Esophagus muscularis mucosa (tissue), 4 donors: ENCODE measurements around the gene KRT12. TPM values are rescaled to one million over a fixed set of nuclear protein-coding genes. Genes with fewer than 3 reads are reported as not detected.

ENCODE experiments used
- DNase-seq: peaks from one replicate; pipeline ENCODE4 v3.0.0-alpha.2; 2017; ENCODE audit errors: extremely low spot score
- H3K27ac ChIP-seq, 4 donors: fragments of 200-600 bp; sonication (generic); replicated peaks in 1 of 4; 1 replicate in 3 of 4; 2 replicates in 1 of 4; pipeline ENCODE4 v1.5.1; 2016 to 2019; ENCODE audit warnings: mild to moderate bottlenecking in 1 of 4
- H3K27me3 ChIP-seq, 4 donors: fragments of 200-600 bp; sonication (generic); one replicate each; pipeline versions ENCODE4 v1.5.1 to v1.6.0; 2016 to 2019
- H3K36me3 ChIP-seq, 4 donors: fragments of 200-600 bp; sonication (generic); one replicate each; pipeline ENCODE4 v1.5.1; 2016 to 2019
- H3K4me1 ChIP-seq, 4 donors: fragments of 200-600 bp; sonication (generic); one replicate each; pipeline ENCODE4 v1.5.1; 2016 to 2019
- H3K4me3 ChIP-seq, 4 donors: fragments of 200-600 bp; sonication (generic); 1 replicate in 2 of 4; 2 replicates in 2 of 4; pipeline ENCODE4 v1.5.1; 2016 to 2019; ENCODE audit warnings: mild to moderate bottlenecking in 4 of 4, moderate library complexity in 1 of 4
- H3K9me3 ChIP-seq, 4 donors: fragments of 200-600 bp; sonication (generic); 1 replicate in 3 of 4; 2 replicates in 1 of 4; pipeline ENCODE4 v1.5.1; 2016 to 2019
- EP300 ChIP-seq: sonication (generic); formaldehyde crosslinking; IDR thresholded peaks from one replicate; pipeline ENCODE4 v1.6.1; 2017; ENCODE audit warnings: antibody characterized with exemption
- POLR2A ChIP-seq: fragments of 450-650 bp; IDR thresholded peaks from one replicate; pipeline ENCODE4 v1.6.1; 2017; ENCODE audit warnings: antibody characterized with exemption, moderate library complexity, mild to moderate bottlenecking, low read depth
- POLR2AphosphoS5 ChIP-seq, 2 donors: sonication (generic); formaldehyde crosslinking; IDR thresholded peaks; one replicate each; pipeline ENCODE4 v1.6.1; 2017; ENCODE audit warnings: antibody characterized with exemption in 2 of 2
- WGBS: methylation state at CpG from one replicate; pipeline ENCODE4 v1.1.5; 2018; 5-methylcytosine and 5-hydroxymethylcytosine counted together
- intact Hi-C: fragments of 100-400 bp; cut with DNase I; formaldehyde crosslinking; loops from one replicate; pipeline ENCODE4 v1.15.1; 2023
- total RNA-seq, 4 donors: library from RNA; depleted of rRNA; stranded (reverse); fragments of >200 nt; gene quantifications; one replicate each; pipeline versions ENCODE4 v1.1.0 to v1.2.1, GENCODE V29; 2016
- TF ChIP-seq, protein P1 (sequence below), 3 experiments: fragments of 200-600 bp in 2 of 3; fragments of 450-650 bp in 1 of 3; sonication (generic) in 2 of 3; IDR thresholded peaks; one replicate each; pipeline ENCODE4 v1.5.1; 2017 to 2019; ENCODE audit warnings: antibody characterized with exemption in 3 of 3, mild to moderate bottlenecking in 2 of 3, moderate library complexity in 1 of 3

KRT12 gene
- total RNA-seq, 4 donors from 2014 or later = not detected

DNA sequence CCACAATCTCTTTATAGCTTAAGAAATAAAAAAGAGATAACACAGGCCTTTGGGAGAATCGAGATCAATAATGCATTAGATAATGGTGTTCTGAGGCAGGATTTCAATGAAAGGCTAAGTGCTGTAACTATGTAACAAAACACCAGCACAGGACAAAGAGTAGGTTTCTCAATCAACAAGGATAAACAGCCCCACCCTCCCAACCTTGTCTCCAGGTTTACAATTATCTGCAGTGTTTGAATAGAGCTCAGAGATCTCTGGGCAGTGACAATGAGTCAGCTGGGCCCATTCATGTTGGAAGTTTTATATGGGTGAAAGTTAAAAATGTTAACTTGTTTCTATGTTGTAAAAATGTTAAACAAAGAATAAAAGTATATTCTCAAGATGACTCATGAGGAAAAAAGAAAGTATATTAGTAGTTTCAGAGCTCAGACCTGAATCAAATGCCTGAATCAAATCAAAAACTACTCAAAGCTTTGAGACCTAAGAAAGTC is 35.0 kb upstream of the KRT12 start:
- Histone ChIP-seq H3K27me3 (peaks cover 0 to 25% (median 0%) of the 10 kb centered on the region in 4 donors), H3K4me1 (no peaks in the 10 kb centered on the region), H3K36me3 (no peaks in the 10 kb centered on the region), H3K9me3 (no peaks in the 10 kb centered on the region), H3K4me3 (no peak overlapping the region), H3K27ac (no peak overlapping the region)
- intact Hi-C loops = loop anchor here (10.0 kb wide), 1 partner anchor 97 kb away; no protein-coding TSS in a partner anchor
- TF ChIP-seq EP300 (no peak), POLR2AphosphoS5 (IDR thresholded peaks at IDR 0.05) (no peak), POLR2A (no peak)
- TF ChIP-seq, protein P1, sequence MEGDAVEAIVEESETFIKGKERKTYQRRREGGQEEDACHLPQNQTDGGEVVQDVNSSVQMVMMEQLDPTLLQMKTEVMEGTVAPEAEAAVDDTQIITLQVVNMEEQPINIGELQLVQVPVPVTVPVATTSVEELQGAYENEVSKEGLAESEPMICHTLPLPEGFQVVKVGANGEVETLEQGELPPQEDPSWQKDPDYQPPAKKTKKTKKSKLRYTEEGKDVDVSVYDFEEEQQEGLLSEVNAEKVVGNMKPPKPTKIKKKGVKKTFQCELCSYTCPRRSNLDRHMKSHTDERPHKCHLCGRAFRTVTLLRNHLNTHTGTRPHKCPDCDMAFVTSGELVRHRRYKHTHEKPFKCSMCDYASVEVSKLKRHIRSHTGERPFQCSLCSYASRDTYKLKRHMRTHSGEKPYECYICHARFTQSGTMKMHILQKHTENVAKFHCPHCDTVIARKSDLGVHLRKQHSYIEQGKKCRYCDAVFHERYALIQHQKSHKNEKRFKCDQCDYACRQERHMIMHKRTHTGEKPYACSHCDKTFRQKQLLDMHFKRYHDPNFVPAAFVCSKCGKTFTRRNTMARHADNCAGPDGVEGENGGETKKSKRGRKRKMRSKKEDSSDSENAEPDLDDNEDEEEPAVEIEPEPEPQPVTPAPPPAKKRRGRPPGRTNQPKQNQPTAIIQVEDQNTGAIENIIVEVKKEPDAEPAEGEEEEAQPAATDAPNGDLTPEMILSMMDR (IDR thresholded peaks at IDR 0.05) = no peak
- 94% methylated on average over 1 of the region's 1 CpG for WGBS
- no peak for DNase-seq

DNA sequence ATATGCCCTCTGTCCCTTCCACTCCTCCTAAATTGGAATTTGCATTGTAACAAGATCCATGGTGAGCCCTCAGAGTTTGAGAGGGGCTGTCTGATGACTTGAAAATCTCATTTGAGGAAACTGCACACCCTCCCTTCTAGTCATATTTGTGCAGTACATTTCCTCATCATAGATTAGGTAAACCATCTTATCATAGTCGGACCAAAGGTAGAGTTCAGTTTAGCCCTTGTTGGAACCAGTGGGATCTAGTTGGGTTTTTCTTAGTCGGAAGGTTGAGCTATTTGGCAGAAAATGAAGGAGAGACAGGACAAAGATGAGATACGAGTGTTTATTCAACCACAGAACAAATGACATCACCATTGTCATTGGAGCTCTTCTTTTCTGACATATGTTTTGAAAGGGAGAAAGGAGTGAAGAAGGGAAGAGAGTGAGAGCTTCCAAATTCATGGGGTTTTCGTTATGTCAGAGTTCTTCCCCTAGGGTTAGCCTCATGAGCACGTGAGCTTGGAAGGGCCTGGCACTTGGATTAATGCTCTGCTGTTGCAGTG is 33.9 kb upstream of the KRT12 start:
- WGBS = 70% methylated on average over 5 of the region's 5 CpGs
- no peaks in the 10 kb centered on the region for H3K36me3 ChIP-seq
- TF ChIP-seq, protein P1 (IDR thresholded peaks at IDR 0.05) = no peak
- TF ChIP-seq POLR2A (no peak), EP300 (no peak), POLR2AphosphoS5 (IDR thresholded peaks at IDR 0.05) (no peak)
- H3K27me3 ChIP-seq = peaks cover 0 to 20% (median 0%) of the 10 kb centered on the region in 4 donors
- no peaks in the 10 kb centered on the region for H3K9me3 ChIP-seq
- H3K4me3 ChIP-seq = no peak overlapping the region
- H3K4me1 ChIP-seq = no peaks in the 10 kb centered on the region
- intact Hi-C loops = loop anchor here (10.0 kb wide), 1 partner anchor 96 kb away; no protein-coding TSS in a partner anchor
- no peak overlapping the region for H3K27ac ChIP-seq
- no peak for DNase-seq

DNA sequence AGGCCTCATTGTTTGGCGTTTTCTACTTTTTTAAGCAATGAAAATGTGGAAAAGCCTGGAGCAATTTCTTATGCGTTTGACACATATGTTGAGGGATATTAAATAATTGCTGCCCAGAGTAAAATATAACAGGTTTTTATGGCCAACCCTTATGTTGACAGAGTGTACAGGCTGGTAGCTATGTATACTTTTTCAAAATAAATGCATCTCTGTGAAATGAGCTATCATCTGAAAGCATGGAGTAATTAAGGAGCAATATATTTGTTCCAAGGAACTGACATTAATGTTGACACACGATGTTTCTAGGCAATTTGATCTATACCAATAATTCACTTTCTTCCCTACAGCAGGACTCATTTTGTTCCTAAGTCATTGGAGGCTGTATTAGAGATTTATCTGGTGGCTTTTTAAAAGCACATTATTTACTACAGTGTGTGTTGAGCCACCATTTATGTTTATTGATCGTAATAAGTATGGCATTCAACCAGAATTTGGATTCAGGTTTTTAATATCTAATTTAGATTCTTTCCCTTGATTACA is 30.0 kb upstream of the KRT12 start:
- WGBS = 82% methylated on average over 4 of the region's 4 CpGs
- intact Hi-C loops = no loop called here
- Histone ChIP-seq H3K4me1 (no peaks in the 10 kb centered on the region), H3K27ac (no peak overlapping the region), H3K36me3 (no peaks in the 10 kb centered on the region), H3K27me3 (peaks cover 0 to 18% (median 0%) of the 10 kb centered on the region in 4 donors), H3K4me3 (no peak overlapping the region), H3K9me3 (no peaks in the 10 kb centered on the region)
- no peak for DNase-seq
- TF ChIP-seq EP300 (no peak), POLR2AphosphoS5 (IDR thresholded peaks at IDR 0.05) (no peak), POLR2A (no peak)
- TF ChIP-seq, protein P1 (IDR thresholded peaks at IDR 0.05) = no peak

GRCh38 chr17:40895106-40895730 is 28.2 kb upstream of the KRT12 start:
- WGBS = 67% methylated on average over 9 of the region's 9 CpGs
- TF ChIP-seq POLR2AphosphoS5 (IDR thresholded peaks at IDR 0.05) = no peak
- intact Hi-C loops = no loop called here

GRCh38 chr17:40888196-40888720 is 21.2 kb upstream of the KRT12 start:
- DNase-seq = no peak
- intact Hi-C loops = no loop called here
- Histone ChIP-seq H3K9me3 (no peaks in the 10 kb centered on the region), H3K4me3 (no peak overlapping the region), H3K27me3 (peaks cover 0 to 28% (median 3%) of the 10 kb centered on the region in 4 donors), H3K36me3 (no peaks in the 10 kb centered on the region), H3K27ac (no peak overlapping the region), H3K4me1 (no peaks in the 10 kb centered on the region)
- TF ChIP-seq EP300 (no peak), POLR2A (no peak), POLR2AphosphoS5 (IDR thresholded peaks at IDR 0.05) (no peak)
- TF ChIP-seq, protein P1 (IDR thresholded peaks at IDR 0.05) = no peak
- WGBS = 75% methylated on average over 2 of the region's 2 CpGs

More at GRCh38 chr17:40895106-40895730, 28.2 kb upstream of the KRT12 start:
- no peak for DNase-seq
- no peak overlapping the region for H3K4me3 ChIP-seq
- H3K9me3 ChIP-seq = no peaks in the 10 kb centered on the region
- no peaks in the 10 kb centered on the region for H3K4me1 ChIP-seq
- no peaks in the 10 kb centered on the region for H3K36me3 ChIP-seq
- peaks cover 0 to 7% (median 0%) of the 10 kb centered on the region in 4 donors for H3K27me3 ChIP-seq
- no peak overlapping the region for H3K27ac ChIP-seq
